SW 1271 (cell line): ENCODE measurements around the gene SPPL2A.
A peak's percentile ranks its signal among the peaks of the same experiment; 100 is the strongest.
"Not testable (repeated sequence)": the region's sequence is repeated elsewhere in the genome, so short reads cannot be mapped to it uniquely, and the experiment has no call there.

Source experiments
- DNase-seq, 2 experiments: peaks; one replicate each; lab custom pipeline; 2025; lab: John Stamatoyannopoulos, UW

The SPPL2A gene, protein sequence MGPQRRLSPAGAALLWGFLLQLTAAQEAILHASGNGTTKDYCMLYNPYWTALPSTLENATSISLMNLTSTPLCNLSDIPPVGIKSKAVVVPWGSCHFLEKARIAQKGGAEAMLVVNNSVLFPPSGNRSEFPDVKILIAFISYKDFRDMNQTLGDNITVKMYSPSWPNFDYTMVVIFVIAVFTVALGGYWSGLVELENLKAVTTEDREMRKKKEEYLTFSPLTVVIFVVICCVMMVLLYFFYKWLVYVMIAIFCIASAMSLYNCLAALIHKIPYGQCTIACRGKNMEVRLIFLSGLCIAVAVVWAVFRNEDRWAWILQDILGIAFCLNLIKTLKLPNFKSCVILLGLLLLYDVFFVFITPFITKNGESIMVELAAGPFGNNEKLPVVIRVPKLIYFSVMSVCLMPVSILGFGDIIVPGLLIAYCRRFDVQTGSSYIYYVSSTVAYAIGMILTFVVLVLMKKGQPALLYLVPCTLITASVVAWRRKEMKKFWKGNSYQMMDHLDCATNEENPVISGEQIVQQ

GRCh38 chr15:50765195-50765967 lies at the start of gene SPPL2A:
Gene SPPL2A, minus strand, starts transcription at chr15:50765706. Its CDS starts 173 bp downstream, at chr15:50765533.
- DNase-seq, result peak; percentile 61 to 82

DNA sequence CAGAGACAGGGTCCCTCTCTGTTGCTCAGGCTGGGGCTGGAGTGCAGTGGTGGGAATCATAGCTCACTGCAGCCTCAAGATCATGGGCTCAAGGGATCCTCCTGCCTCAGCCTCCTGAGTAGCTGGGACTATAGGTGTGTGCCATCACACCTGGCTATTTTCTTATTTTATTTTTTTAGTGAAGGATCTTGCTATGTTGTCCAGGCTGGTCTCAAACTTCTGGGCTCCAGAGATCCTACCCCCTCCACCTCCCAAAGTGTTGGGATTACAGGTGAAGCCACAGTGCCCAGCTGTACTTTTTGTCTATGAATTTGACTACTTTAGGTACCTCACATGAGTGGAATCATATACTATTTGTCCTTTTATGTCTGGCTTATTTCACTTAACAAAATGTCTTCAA lies 49.1 kb upstream of the SPPL2A start:
- no peak for DNase-seq

DNA sequence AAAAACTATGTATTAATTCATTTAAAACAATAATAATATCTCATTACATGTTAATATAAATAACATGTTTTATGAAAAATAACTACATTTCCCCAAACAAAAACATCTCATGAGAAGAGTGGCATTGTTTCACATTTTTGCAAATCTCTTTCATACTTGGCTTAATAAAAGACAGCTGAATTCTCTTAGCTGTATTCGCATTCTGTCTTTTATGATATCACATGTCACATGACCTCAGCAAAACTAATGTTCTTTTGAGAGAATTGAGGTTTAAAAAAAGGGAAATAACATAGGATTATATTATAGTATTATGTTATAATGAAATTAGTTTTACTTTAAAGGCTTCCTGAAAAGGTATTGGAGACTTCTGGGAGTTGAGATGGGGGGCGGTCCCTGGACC lies 48.4 kb upstream of the SPPL2A start:
- no peak for DNase-seq

- no peak for DNase-seq
Measured at GRCh38 chr15:50813089-50813488, 47.6 kb upstream of the SPPL2A start.

DNA sequence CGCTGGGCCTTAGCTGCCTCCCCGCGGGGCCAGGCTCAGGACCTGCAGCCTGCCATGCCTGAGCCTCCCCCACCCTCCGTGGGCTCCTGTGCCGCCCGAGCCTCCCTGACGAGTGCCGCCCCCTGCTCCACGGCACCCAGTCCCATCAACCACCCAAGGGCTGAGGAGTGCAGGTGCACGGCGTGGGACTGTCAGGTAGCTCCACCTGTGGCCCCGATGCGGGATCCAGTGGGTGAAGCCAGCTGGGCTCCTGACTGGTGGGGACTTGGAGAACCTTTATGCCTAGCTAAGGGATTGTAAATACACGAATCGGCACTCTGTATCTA lies 46.6 kb upstream of the SPPL2A start:
- DNase-seq, result not testable (repeated sequence)

- not testable (repeated sequence) for DNase-seq
Measured at GRCh38 chr15:50811461-50812180, 46.1 kb upstream of the SPPL2A start.

GRCh38 chr15:50810128-50810527 lies 44.6 kb upstream of the SPPL2A start:
- DNase-seq, result no peak

- no peak for DNase-seq
Measured at GRCh38 chr15:50808728-50809127, 43.2 kb upstream of the SPPL2A start.

- no peak for DNase-seq
Measured at GRCh38 chr15:50803479-50804180, 38.1 kb upstream of the SPPL2A start.

DNA sequence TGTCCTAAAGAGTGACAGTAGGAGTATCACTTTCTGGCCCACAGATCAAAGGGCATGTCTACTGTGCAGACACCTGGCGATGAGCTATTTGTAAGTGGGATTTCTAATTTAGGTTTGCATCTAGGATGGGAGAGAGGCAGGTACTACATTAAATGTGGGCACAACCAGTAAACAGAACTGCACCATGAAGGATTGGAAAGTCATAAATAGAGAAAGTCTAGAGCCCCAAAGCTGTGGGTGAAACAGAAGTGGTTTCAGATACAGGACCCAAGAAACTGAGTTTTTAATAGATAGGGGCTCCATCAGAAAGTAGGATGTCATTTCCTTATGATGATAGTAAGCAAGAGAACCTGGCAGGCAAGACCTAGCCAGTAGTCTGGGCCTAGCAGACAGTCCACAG lies 35.2 kb upstream of the SPPL2A start:
- DNase-seq, result no peak

DNA sequence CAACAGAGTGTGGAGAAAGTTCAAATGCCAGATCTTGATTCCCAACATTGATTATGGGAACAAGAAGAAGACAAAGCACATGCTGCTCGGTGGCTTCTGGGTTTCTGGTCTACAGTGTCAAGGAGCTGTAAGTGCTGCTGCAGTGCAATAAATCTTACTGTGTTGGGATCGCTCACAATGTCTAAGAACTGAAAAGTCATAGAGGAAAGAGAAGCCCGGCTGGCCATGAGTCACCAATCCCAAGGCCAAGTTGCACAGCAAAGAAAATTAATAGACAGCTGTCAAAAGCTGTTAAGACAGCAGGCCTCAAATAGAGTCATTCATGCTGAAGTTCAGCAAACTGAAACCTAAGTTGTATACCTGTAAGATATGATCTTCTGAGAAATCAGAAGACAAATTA lies 33.2 kb upstream of the SPPL2A start:
- DNase-seq, result no peak

DNA sequence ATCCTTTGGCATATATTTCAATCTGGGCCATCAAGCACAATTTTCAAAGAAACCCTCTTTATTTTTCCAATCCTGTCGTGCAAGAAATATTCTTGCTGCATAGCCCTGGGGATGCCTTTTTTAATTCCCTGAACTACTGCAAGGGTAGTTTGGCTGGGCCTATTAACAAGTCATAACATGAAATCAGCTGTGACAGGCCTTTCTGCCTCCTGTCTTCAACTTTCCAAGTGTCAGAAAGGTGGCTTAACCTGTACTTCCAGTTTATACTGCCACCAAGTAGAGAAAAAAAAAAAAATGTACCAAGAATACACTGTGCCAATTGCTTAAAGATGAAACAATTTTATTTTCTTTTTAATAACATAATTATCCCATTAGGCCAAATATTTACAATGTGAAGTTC lies 32.4 kb upstream of the SPPL2A start:
- DNase-seq, result no peak

DNA sequence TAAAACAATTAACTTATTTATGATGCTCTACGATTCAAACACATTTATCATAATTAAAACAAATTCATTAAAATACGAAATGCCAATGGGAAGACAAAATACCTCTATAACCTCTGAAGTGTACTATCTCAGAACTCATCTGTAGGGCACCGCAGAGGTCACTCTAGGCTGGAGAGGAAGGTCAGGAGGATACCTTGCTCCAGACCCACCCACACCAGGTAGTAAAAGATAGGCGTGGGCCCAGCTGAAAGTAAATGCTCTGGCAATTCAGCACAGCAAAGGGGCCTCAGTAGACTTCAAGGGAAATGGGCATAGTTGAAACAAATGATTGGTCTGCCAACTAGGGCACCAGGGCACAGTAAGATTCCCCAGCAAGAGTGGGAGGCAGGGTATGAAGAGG lies 26.0 kb upstream of the SPPL2A start:
- no peak for DNase-seq

- no peak for DNase-seq
Measured at GRCh38 chr15:50790778-50791453, 25.4 kb upstream of the SPPL2A start.

GRCh38 chr15:50786871-50787270 lies 21.4 kb upstream of the SPPL2A start:
- no peak for DNase-seq

DNA sequence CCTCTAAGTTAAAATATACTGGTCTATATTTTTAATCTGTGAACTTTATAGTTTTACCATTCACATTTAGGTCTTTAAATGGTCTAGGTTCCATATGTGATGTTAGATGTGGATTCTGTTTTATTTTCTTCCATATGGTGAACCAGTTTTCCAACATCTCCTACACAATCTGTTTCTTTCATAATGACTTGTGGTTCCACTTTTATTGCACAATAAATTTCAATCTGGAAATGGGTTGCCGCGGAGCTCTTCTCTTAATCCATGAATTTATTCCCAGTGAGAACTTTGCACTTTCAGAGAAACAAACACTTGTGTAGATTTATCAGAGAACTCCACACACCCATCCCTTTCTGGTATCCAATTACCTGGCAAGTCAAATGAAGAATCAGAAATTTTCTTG lies 20.9 kb upstream of the SPPL2A start:
- no peak for DNase-seq

DNA sequence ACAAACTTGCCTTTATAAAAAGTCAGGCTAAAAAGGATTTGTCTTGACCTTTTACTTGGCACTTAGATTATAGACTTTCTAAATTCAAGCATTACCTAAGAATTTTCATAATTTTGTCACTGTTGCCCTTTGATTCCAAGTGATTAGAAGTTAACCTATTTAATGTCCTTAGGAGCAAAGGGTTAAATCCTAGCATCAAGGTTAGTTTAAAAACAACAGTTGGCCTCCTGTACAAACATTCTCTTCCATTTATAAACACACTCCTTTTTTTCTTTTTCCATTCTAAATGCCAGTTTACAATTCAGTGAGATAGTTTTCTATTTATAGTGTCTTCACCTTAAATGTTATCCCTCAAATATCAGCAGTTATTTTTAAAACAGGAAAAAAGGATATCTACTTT lies 18.4 kb upstream of the SPPL2A start:
- no peak for DNase-seq

- DNase-seq, result no peak
Measured at GRCh38 chr15:50783411-50783810, 17.9 kb upstream of the SPPL2A start.

DNA sequence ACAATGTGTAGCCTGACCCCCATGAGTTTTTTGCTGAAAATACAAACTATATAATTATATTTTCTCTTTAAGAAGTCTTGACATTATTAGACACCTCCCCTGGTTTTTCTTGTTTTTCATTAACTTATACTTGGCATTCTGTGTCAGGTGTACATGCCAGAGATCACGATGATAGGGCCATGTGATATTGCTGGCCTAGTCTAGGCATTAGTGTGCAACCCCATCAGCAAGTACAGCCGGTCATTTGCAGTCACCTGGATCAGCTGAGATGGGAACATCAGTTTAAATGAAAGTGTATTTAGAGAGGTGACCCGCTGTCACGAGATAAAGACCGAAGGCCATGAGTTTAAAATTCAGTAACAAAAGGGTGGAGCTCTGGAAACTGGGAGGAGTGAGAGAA lies 12.6 kb upstream of the SPPL2A start:
- DNase-seq, result no peak

DNA sequence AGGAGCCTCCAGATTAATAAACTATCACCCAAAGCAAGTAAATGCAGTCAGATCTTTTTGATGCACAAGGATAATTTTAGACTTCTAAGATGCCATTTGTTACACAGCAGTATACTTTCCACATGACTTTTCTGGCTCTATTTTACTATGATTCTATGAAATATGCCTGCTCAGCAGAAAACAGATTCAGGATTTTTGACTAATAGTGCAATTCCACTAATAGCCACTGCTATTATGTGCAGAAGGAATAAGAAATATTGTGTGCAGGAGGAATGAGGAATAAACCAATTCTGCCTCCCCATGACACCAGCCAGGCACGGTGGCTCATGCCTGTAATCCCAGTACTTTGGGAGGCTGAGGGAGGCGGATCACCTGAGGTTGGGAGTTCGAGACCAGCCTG lies 11.5 kb upstream of the SPPL2A start:
- no peak for DNase-seq

DNA sequence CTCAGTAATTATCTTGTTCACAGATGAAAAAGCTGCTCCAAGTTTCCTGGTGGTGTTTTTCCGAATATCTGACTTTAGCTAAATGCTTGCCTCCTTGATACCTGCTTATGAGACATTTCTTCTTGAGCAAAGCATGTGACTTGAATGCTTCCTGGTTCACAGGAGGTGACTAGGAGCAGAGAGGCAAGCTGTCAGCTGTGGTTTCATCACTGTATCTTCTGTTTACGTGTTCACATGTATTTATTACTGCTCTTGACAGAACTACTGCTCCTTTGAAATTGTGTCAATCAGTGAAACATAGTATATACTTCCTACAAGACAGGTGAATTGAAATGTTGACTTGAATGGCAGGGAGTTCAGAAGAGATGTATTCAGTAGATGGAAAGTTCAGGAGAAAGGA lies 8.9 kb upstream of the SPPL2A start:
- no peak for DNase-seq
